DND-41 (cell line): ENCODE results near the gene ABCA12.

ENCODE experiments used
- CTCF ChIP-seq: IDR thresholded peaks from 2 replicates; pipeline ENCODE4 v1.5.1; 2012; ENCODE audit warnings: borderline replicate concordance, low read length, moderate library complexity, mild to moderate bottlenecking; ENCODE audit not compliant: poor library complexity, severe bottlenecking; ENCODE audit errors: extremely low read depth
- EZH2 ChIP-seq: IDR thresholded peaks from 3 replicates; pipeline ENCODE4 v1.6.1; 2012; ENCODE audit warnings: borderline replicate concordance, low read depth, mild to moderate bottlenecking, moderate library complexity, low read length, inconsistent platforms; ENCODE audit not compliant: severe bottlenecking

GRCh38 chr2:214989187-214989586, 149.2 kb downstream of the ABCA12 start:
- TF ChIP-seq CTCF (no peak), EZH2 (no peak)
